ENCODE measurements around the gene ENTPD6.

ENTPD6 gene

GRCh38 chr20:25244976-25245375 lies 49.5 kb downstream of the ENTPD6 start (continued):
- TF ChIP-seq ZNF26 (tag by site-specific recombination; IDR thresholded peaks at IDR 0.05) = no peak
- TF ChIP-seq ZNF37A (tag by site-specific recombination; IDR thresholded peaks at IDR 0.05) = no peak
- no peak for TF ChIP-seq KLF10 (tag by site-specific recombination; IDR thresholded peaks at IDR 0.05)

- no peak overlapping the region for H3K4me3 ChIP-seq (ENCODE audit: low read depth, low read length)
- ChIA-PET POLR2A (interaction anchor here (1.0 kb wide), 1 partner anchor 76 kb away, joined by 3 read pairs; no protein-coding TSS in a partner anchor), CTCF (interaction anchor here (2.7 kb wide), 1 partner anchor 9 kb away, joined by 20 read pairs; no protein-coding TSS in a partner anchor)
- H3K27ac ChIP-seq (ENCODE audit: extremely low read depth, low read depth, low read length) = no peak overlapping the region
- H3K4me1 ChIP-seq (ENCODE audit: control insufficient read depth, insufficient read depth, low read length) = peaks cover 3% of the 10 kb centered on the region
- no peaks in the 10 kb centered on the region for H3K9me3 ChIP-seq (ENCODE audit: control insufficient read depth, insufficient read depth, low read depth, low read length)
- TF ChIP-seq ZIC2 (tag by site-specific recombination; IDR thresholded peaks at IDR 0.05) = peak; percentile 26; the same call in 1 of the 2 replicates
- TF ChIP-seq ZXDB (tag by site-specific recombination; IDR thresholded peaks at IDR 0.05) = no peak
- H3K36me3 ChIP-seq (ENCODE audit: control insufficient read depth in 2 of 2, insufficient read depth in 1 of 2, low read length in 2 of 2) = no peaks in the 10 kb centered on the region
These were observed 49.9 kb downstream of the ENTPD6 start for GRCh38 chr20:25245461-25245860.

GRCh38 chr20:25246182-25246999 lies 50.9 kb downstream of the ENTPD6 start:
- Histone ChIP-seq H3K4me1 (ENCODE audit: control insufficient read depth, insufficient read depth, low read length) (peaks cover 10% of the 10 kb centered on the region), H3K36me3 (ENCODE audit: control insufficient read depth in 2 of 2, insufficient read depth in 1 of 2, low read length in 2 of 2) (no peaks in the 10 kb centered on the region), H3K27ac (ENCODE audit: extremely low read depth, low read depth, low read length) (no peak overlapping the region), H3K9me3 (ENCODE audit: control insufficient read depth, insufficient read depth, low read depth, low read length) (no peaks in the 10 kb centered on the region), H3K4me3 (ENCODE audit: low read depth, low read length) (no peak overlapping the region)
- CTCF ChIA-PET = interaction anchor here (1.1 to 2.7 kb wide), 3 partner anchors 10 to 38 kb away, joined by 4 to 20 read pairs (median 10); no protein-coding TSS in a partner anchor
- POLR2A ChIA-PET = interaction anchor here (1.0 to 1.9 kb wide), 7 partner anchors 10 to 161 kb away, joined by 3 to 17 read pairs (median 8); partner anchors contain the start of gene GINS1
- no peak for TF ChIP-seq ZNF704 (tag by site-specific recombination; IDR thresholded peaks at IDR 0.05)
- TF ChIP-seq BCL11A (tag by site-specific recombination; IDR thresholded peaks at IDR 0.05; ENCODE audit: low read depth) = 0 out of 2 replicates have a peak, but pooled peaks have one; percentile 42
- no peak for TF ChIP-seq ZNF639 (tag by site-specific recombination; IDR thresholded peaks at IDR 0.05)
- TF ChIP-seq ZEB2 (tag by site-specific recombination; IDR thresholded peaks at IDR 0.05) = 0 out of 2 replicates have a peak, but pooled peaks have one; percentile 12
- TF ChIP-seq ZNF394 (tag by site-specific recombination; IDR thresholded peaks at IDR 0.05; ENCODE audit: borderline replicate concordance) = no peak

GRCh38 chr20:25247000-25247517 lies 51.5 kb downstream of the ENTPD6 start:
- ChIA-PET CTCF (interaction anchor here (0.6 to 2.7 kb wide), 7 partner anchors 11 to 68 kb away, joined by 3 to 20 read pairs (median 4); no protein-coding TSS in a partner anchor), POLR2A (interaction anchor here (1.1 to 2.1 kb wide), 12 partner anchors 10 to 187 kb away, joined by 3 to 17 read pairs (median 5); partner anchors contain the start of gene GINS1)
- Histone ChIP-seq H3K4me1 (ENCODE audit: control insufficient read depth, insufficient read depth, low read length) (peaks cover 16% of the 10 kb centered on the region), H3K9me3 (ENCODE audit: control insufficient read depth, insufficient read depth, low read depth, low read length) (no peaks in the 10 kb centered on the region), H3K27ac (ENCODE audit: extremely low read depth, low read depth, low read length) (peak overlapping the region; percentile 75; the same call in 1 of the 2 replicates), H3K4me3 (ENCODE audit: low read depth, low read length) (peak overlapping the region; percentile 87), H3K36me3 (ENCODE audit: control insufficient read depth in 2 of 2, insufficient read depth in 1 of 2, low read length in 2 of 2) (no peaks in the 10 kb centered on the region)
- TF ChIP-seq FEZF1 (tag by site-specific recombination; IDR thresholded peaks at IDR 0.05) (no peak), KLF9 (tag by site-specific recombination; IDR thresholded peaks at IDR 0.05; ENCODE audit: low read depth) (peak; percentile 41; the same call in 1 of the 2 replicates), IKZF3 (tag by site-specific recombination; IDR thresholded peaks at IDR 0.05) (peak; percentile 60), ZNF600 (tag by site-specific recombination; IDR thresholded peaks at IDR 0.05) (0 out of 2 replicates have a peak, but pooled peaks have one; percentile 66), ZNF132 (tag by site-specific recombination; IDR thresholded peaks at IDR 0.05; ENCODE audit: borderline replicate concordance) (no peak), ZBTB8A (tag by site-specific recombination; IDR thresholded peaks at IDR 0.05) (peak; percentile 51; the same call in 1 of the 2 replicates), ZNF2 (tag by site-specific recombination; IDR thresholded peaks at IDR 0.05) (peak; percentile 71; the same call in 1 of the 2 replicates), ZNF449 (tag by site-specific recombination; IDR thresholded peaks at IDR 0.05) (no peak), ZNF335 (tag by site-specific recombination; conservative IDR thresholded peaks at IDR 0.05) (peak; percentile 29; the same call in 1 of the 2 replicates), ZBTB20 (tag by site-specific recombination; IDR thresholded peaks at IDR 0.05) (peak; percentile 84), ZNF571 (tag by site-specific recombination; IDR thresholded peaks at IDR 0.05) (no peak)

All from HEK293 (cell line).